Endothelial cell of umbilical vein (primary cell): Measurements from ENCODE around the gene ITPRIPL1. TPM values are rescaled to one million over a fixed set of nuclear protein-coding genes. Genes with fewer than 3 reads are reported as not detected.
A peak's percentile ranks its signal among the peaks of the same experiment; 100 is the strongest.

Experiments used
- BruUV-seq: library from RNA; stranded (reverse); fragments of 400-500 nt; replicated peaks from 2 replicates; lab custom pipeline; 2021; lab: Mats Ljungman, UMichigan
- CTCF ChIA-PET: fragments of 300-600, 350-600 bp; sonication (Branson Sonifier 250); formaldehyde crosslinking; loops from one replicate; lab custom pipeline; 2021; ENCODE audit warnings: antibody characterized with exemption, inconsistent platforms; lab: Charles Lee
- POLR2A ChIA-PET: fragments of 300-600, 350-600 bp; sonication (Branson Sonifier 250); formaldehyde crosslinking; loops from one replicate; lab custom pipeline; 2021; ENCODE audit warnings: antibody characterized with exemption, inconsistent platforms; lab: Charles Lee
- DNase-seq: peaks from one replicate; pipeline ENCODE4 v3.0.0-alpha.2; 2011; ENCODE audit warnings: low read depth, low spot score
- FAIRE-seq: peaks from 2 replicates; lab custom pipeline; 2011; peaks lifted over from hg19 to GRCh38; lab: Jason Lieb, UNC
- H2AFZ ChIP-seq: 2 replicates; pipeline ENCODE4 v1.6.0; 2012; ENCODE audit warnings: low read depth, low read length, control low read depth, inconsistent platforms
- H3K27ac ChIP-seq: 2 replicates; pipeline ENCODE4 v1.5.1; 2011; ENCODE audit warnings: low read depth, mild to moderate bottlenecking, control low read depth, low read length, moderate library complexity; ENCODE audit not compliant: insufficient read depth
- H3K27me3 ChIP-seq, 2 experiments: 2 replicates each; pipeline versions ENCODE4 v1.6.0 to v1.6.1; 2011; ENCODE audit warnings: low read length in 2 of 2, mixed read lengths in 1 of 2; ENCODE audit not compliant: control insufficient read depth in 2 of 2, insufficient read depth in 2 of 2
- H3K36me3 ChIP-seq, 2 experiments: 2 replicates in 1 of 2; 3 replicates in 1 of 2; pipeline ENCODE4 v1.5.1; 2011; ENCODE audit warnings: low read length in 2 of 2, mild to moderate bottlenecking in 1 of 2, moderate library complexity in 1 of 2; ENCODE audit not compliant: control insufficient read depth in 2 of 2, insufficient read depth in 2 of 2; ENCODE audit errors: extremely low read depth in 1 of 2
- H3K4me1 ChIP-seq: 3 replicates; pipeline ENCODE4 v1.5.1; 2011; ENCODE audit warnings: mild to moderate bottlenecking, low read length; ENCODE audit not compliant: control insufficient read depth, insufficient read depth; ENCODE audit errors: extremely low read depth
- H3K4me2 ChIP-seq: 2 replicates; pipeline ENCODE4 v1.6.1; 2011; ENCODE audit warnings: low read length, control low read depth, mixed read lengths; ENCODE audit not compliant: insufficient read depth
- H3K4me3 ChIP-seq, 3 experiments: fragments of 200-600 bp in 1 of 3; sonication (generic), shearing (Covaris generic) in 1 of 3; replicated peaks in 1 of 3; 2 replicates each; pipeline ENCODE4 v1.5.1; 2011 to 2016; ENCODE audit warnings: control low read depth in 3 of 3, low read length in 3 of 3, mild to moderate bottlenecking in 2 of 3, inconsistent platforms in 1 of 3, low read depth in 1 of 3, moderate library complexity in 1 of 3; ENCODE audit not compliant: insufficient read depth in 1 of 3
- H3K79me2 ChIP-seq: 2 replicates; pipeline ENCODE4 v1.6.0; 2012; ENCODE audit warnings: low read length, inconsistent platforms; ENCODE audit not compliant: control insufficient read depth, insufficient read depth
- H3K9ac ChIP-seq: replicated peaks from 2 replicates; pipeline ENCODE3; 2011; ENCODE audit warnings: low read length, control low read depth; ENCODE audit not compliant: insufficient read depth; ENCODE audit errors: extremely low read depth
- H3K9me1 ChIP-seq: replicated peaks from 3 replicates; pipeline ENCODE4 v1.6.0; 2011; ENCODE audit warnings: mild to moderate bottlenecking, low read length; ENCODE audit not compliant: control insufficient read depth, insufficient read depth; ENCODE audit errors: extremely low read depth
- H3K9me3 ChIP-seq: replicated peaks from 2 replicates; pipeline ENCODE4 v1.5.1; 2012; ENCODE audit warnings: low read length, inconsistent platforms; ENCODE audit not compliant: control insufficient read depth, insufficient read depth
- H4K20me1 ChIP-seq: replicated peaks from 2 replicates; pipeline ENCODE3; 2011; ENCODE audit warnings: mild to moderate bottlenecking, low read length; ENCODE audit not compliant: control insufficient read depth, insufficient read depth; ENCODE audit errors: extremely low read depth
- CTCF ChIP-seq, 2 donors: IDR thresholded peaks; 1 replicate in 1 of 2; 2 replicates in 1 of 2; pipeline ENCODE4 v1.5.1; 2011; ENCODE audit warnings: low read length in 2 of 2, mild to moderate bottlenecking in 2 of 2, moderate library complexity in 2 of 2, control low read depth in 1 of 2, inconsistent platforms in 1 of 2, low read depth in 1 of 2; ENCODE audit not compliant: insufficient read depth in 1 of 2; ENCODE audit errors: extremely low read depth in 1 of 2
- EZH2 ChIP-seq: IDR thresholded peaks from 2 replicates; pipeline ENCODE4 v1.6.1; 2012; ENCODE audit warnings: borderline replicate concordance, low read depth, mild to moderate bottlenecking, moderate library complexity, low read length, inconsistent platforms; ENCODE audit not compliant: severe bottlenecking
- FOS ChIP-seq: IDR thresholded peaks from 2 replicates; pipeline ENCODE4 v1.6.1; 2011; ENCODE audit warnings: mild to moderate bottlenecking, low read length, moderate library complexity, borderline replicate concordance; ENCODE audit not compliant: insufficient read depth
- GATA2 ChIP-seq: IDR thresholded peaks from 2 replicates; pipeline ENCODE4 v1.7.0; 2011; ENCODE audit warnings: low read depth, mild to moderate bottlenecking, moderate library complexity, mixed read lengths, low read length; ENCODE audit not compliant: insufficient read length, insufficient read depth
- JUN ChIP-seq: IDR thresholded peaks from 2 replicates; pipeline ENCODE4 v1.6.1; 2011; ENCODE audit warnings: borderline replicate concordance, low read depth; ENCODE audit not compliant: insufficient read length, insufficient read depth
- MAX ChIP-seq: IDR thresholded peaks from 2 replicates; pipeline ENCODE4 v1.6.1; 2011; ENCODE audit not compliant: insufficient read depth, insufficient read length
- POLR2AphosphoS5 ChIP-seq: IDR thresholded peaks from 2 replicates; pipeline ENCODE4 v1.6.1; 2012; ENCODE audit warnings: low read depth, mild to moderate bottlenecking, control low read depth, low read length, moderate library complexity; ENCODE audit not compliant: insufficient read depth
- dilution Hi-C: fragments of 300-500 bp; cut with MboI; formaldehyde crosslinking; loops from one replicate; pipeline ENCODE4 v1.15.0; 2019; ENCODE audit warnings: low sequenced_read_pairs; ENCODE audit not compliant: extremely low pct_ligation_motif_present
- intact Hi-C: fragments of 100-400 bp; cut with micrococcal nuclease; formaldehyde crosslinking; loops from one replicate; pipeline ENCODE4 v1.10.0; 2022
- polyA plus RNA-seq, 4 experiments: library from polyadenylated mRNA; depleted of rRNA in 3 of 4; stranded (reverse) in 3 of 4; unstranded in 1 of 4; fragments of >200 nt; gene quantifications; 2 replicates each; pipeline versions ENCODE4 v1.2.1 to v1.2.3, GENCODE V29; 2011 to 2012; ENCODE audit warnings: missing spikeins in 1 of 4
- total RNA-seq: library from RNA; stranded (reverse); gene quantifications from 2 replicates; pipeline ENCODE4 v1.2.3, GENCODE V29; 2021

Gene ITPRIPL1
- total and polyA plus RNA-seq, 2 donors (not counting 3 experiments of a cell fraction or from before 2014, with no cell fraction given): 2.6 to 5.8 TPM

GRCh38 chr2:96323849-96324248, 1.3 kb upstream of the ITPRIPL1 start:
- FAIRE-seq (no peak), DNase-seq (no peak)
- no peaks in the 10 kb centered on the region for H3K9me1 ChIP-seq
- TF ChIP-seq FOS: no peak
- TF ChIP-seq POLR2AphosphoS5: no peak
- no peaks in the 10 kb centered on the region for H3K9me3 ChIP-seq
- no peak overlapping the region for H3K4me2 ChIP-seq
- ChIA-PET POLR2A (no interaction called here), CTCF (no interaction called here)
- H3K27ac ChIP-seq: no peak overlapping the region
- H2AFZ ChIP-seq: no peak overlapping the region
- no peaks in the 10 kb centered on the region for H3K79me2 ChIP-seq
- dilution Hi-C loops (no loop called here), intact Hi-C loops (no loop called here)
- no peaks in the 10 kb centered on the region for H4K20me1 ChIP-seq
- H3K4me1 ChIP-seq: peaks cover 24% of the 10 kb centered on the region
- peaks cover 10 to 15% of the 10 kb centered on the region in 2 experiments for H3K27me3 ChIP-seq
- H3K9ac ChIP-seq: no peak overlapping the region
- H3K36me3 ChIP-seq: no peaks in the 10 kb centered on the region
- no peak overlapping the region for H3K4me3 ChIP-seq
- no TSS peak for BruUV-seq

- ChIA-PET CTCF (interaction anchor here (0.9 to 1.7 kb wide), 4 partner anchors 13 to 229 kb away, joined by 3 to 4 read pairs (median 4); no protein-coding TSS in a partner anchor), POLR2A (interaction anchor here (1.0 kb wide), 1 partner anchor 11 kb away, joined by 5 read pairs; the partner anchor contains the start of gene NCAPH)
- Histone ChIP-seq H3K9ac (no peak overlapping the region), H3K4me3 (peak overlapping the region; percentile 56 to 86 (median 63)), H3K4me2 (peak overlapping the region; percentile 89), H3K79me2 (no peaks in the 10 kb centered on the region), H3K36me3 (no peaks in the 10 kb centered on the region), H3K4me1 (peaks cover 24% of the 10 kb centered on the region), H3K27me3 (peaks cover 10 to 15% of the 10 kb centered on the region in 2 experiments), H3K27ac (no peak overlapping the region), H3K9me3 (no peaks in the 10 kb centered on the region), H3K9me1 (no peaks in the 10 kb centered on the region), H2AFZ (peak overlapping the region; percentile 99), H4K20me1 (no peaks in the 10 kb centered on the region)
- FAIRE-seq: peak; percentile 63
- no peak for DNase-seq
- dilution Hi-C loops (no loop called here), intact Hi-C loops (no loop called here)
- no peak for TF ChIP-seq GATA2
- TF ChIP-seq POLR2AphosphoS5: no peak
- TF ChIP-seq JUN: no peak
- no peak for TF ChIP-seq CTCF (IDR thresholded peaks at IDR 0.05; ENCODE audit: extremely low read depth in 1 of 2, insufficient read depth in 1 of 2, low read depth in 1 of 2, low read length in 2 of 2)
- TF ChIP-seq MAX: no peak
- no peak for TF ChIP-seq EZH2
- no TSS peak for BruUV-seq
These were observed 436 bp upstream of the ITPRIPL1 start for GRCh38 chr2:96324721-96325040.
